ENCODE data around the gene ELANE. TPM values are rescaled to one million over a fixed set of nuclear protein-coding genes. Genes with fewer than 3 reads are reported as not detected.

ELANE gene
- total and polyA plus RNA-seq, 9 of the 15 experiments (the other 6 are each of a cell fraction or from before 2014, with no cell fraction given), result not detected

GRCh38 chr19:843180-843835, 8.8 kb upstream of the ELANE start (continued):
- TF ChIP-seq, protein P1, sequence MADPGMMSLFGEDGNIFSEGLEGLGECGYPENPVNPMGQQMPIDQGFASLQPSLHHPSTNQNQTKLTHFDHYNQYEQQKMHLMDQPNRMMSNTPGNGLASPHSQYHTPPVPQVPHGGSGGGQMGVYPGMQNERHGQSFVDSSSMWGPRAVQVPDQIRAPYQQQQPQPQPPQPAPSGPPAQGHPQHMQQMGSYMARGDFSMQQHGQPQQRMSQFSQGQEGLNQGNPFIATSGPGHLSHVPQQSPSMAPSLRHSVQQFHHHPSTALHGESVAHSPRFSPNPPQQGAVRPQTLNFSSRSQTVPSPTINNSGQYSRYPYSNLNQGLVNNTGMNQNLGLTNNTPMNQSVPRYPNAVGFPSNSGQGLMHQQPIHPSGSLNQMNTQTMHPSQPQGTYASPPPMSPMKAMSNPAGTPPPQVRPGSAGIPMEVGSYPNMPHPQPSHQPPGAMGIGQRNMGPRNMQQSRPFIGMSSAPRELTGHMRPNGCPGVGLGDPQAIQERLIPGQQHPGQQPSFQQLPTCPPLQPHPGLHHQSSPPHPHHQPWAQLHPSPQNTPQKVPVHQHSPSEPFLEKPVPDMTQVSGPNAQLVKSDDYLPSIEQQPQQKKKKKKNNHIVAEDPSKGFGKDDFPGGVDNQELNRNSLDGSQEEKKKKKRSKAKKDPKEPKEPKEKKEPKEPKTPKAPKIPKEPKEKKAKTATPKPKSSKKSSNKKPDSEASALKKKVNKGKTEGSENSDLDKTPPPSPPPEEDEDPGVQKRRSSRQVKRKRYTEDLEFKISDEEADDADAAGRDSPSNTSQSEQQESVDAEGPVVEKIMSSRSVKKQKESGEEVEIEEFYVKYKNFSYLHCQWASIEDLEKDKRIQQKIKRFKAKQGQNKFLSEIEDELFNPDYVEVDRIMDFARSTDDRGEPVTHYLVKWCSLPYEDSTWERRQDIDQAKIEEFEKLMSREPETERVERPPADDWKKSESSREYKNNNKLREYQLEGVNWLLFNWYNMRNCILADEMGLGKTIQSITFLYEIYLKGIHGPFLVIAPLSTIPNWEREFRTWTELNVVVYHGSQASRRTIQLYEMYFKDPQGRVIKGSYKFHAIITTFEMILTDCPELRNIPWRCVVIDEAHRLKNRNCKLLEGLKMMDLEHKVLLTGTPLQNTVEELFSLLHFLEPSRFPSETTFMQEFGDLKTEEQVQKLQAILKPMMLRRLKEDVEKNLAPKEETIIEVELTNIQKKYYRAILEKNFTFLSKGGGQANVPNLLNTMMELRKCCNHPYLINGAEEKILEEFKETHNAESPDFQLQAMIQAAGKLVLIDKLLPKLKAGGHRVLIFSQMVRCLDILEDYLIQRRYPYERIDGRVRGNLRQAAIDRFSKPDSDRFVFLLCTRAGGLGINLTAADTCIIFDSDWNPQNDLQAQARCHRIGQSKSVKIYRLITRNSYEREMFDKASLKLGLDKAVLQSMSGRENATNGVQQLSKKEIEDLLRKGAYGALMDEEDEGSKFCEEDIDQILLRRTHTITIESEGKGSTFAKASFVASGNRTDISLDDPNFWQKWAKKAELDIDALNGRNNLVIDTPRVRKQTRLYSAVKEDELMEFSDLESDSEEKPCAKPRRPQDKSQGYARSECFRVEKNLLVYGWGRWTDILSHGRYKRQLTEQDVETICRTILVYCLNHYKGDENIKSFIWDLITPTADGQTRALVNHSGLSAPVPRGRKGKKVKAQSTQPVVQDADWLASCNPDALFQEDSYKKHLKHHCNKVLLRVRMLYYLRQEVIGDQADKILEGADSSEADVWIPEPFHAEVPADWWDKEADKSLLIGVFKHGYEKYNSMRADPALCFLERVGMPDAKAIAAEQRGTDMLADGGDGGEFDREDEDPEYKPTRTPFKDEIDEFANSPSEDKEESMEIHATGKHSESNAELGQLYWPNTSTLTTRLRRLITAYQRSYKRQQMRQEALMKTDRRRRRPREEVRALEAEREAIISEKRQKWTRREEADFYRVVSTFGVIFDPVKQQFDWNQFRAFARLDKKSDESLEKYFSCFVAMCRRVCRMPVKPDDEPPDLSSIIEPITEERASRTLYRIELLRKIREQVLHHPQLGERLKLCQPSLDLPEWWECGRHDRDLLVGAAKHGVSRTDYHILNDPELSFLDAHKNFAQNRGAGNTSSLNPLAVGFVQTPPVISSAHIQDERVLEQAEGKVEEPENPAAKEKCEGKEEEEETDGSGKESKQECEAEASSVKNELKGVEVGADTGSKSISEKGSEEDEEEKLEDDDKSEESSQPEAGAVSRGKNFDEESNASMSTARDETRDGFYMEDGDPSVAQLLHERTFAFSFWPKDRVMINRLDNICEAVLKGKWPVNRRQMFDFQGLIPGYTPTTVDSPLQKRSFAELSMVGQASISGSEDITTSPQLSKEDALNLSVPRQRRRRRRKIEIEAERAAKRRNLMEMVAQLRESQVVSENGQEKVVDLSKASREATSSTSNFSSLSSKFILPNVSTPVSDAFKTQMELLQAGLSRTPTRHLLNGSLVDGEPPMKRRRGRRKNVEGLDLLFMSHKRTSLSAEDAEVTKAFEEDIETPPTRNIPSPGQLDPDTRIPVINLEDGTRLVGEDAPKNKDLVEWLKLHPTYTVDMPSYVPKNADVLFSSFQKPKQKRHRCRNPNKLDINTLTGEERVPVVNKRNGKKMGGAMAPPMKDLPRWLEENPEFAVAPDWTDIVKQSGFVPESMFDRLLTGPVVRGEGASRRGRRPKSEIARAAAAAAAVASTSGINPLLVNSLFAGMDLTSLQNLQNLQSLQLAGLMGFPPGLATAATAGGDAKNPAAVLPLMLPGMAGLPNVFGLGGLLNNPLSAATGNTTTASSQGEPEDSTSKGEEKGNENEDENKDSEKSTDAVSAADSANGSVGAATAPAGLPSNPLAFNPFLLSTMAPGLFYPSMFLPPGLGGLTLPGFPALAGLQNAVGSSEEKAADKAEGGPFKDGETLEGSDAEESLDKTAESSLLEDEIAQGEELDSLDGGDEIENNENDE (IDR thresholded peaks at IDR 0.05; ENCODE audit: low read depth, low read length), result no peak
- no peak for TF ChIP-seq MED1 (CRISPR knock-in tag; IDR thresholded peaks at IDR 0.05; ENCODE audit: borderline replicate concordance)
- TF ChIP-seq KDM2B (CRISPR knock-in tag; IDR thresholded peaks at IDR 0.05), result no peak; the same call in 1 of the 2 replicates
- no peak for TF ChIP-seq RFX5 (IDR thresholded peaks at IDR 0.05; ENCODE audit: low read depth, low read length)
- no peak for TF ChIP-seq ESRRA (IDR thresholded peaks at IDR 0.05; ENCODE audit: borderline replicate concordance, low read depth)
- no peak; the same call in 1 of the 2 replicates for TF ChIP-seq MTA1 (IDR thresholded peaks at IDR 0.05; ENCODE audit: borderline replicate concordance)
- no peak for TF ChIP-seq PRPF4 (IDR thresholded peaks at IDR 0.05; ENCODE audit: insufficient read depth, low read depth, low read length, poor library complexity, severe bottlenecking)
- no peak for TF ChIP-seq TARDBP (IDR thresholded peaks at IDR 0.05)
- no peak for TF ChIP-seq COPS2 (conservative IDR thresholded peaks at IDR 0.05)
- TF ChIP-seq CREM (IDR thresholded peaks at IDR 0.05; ENCODE audit: low read depth), result no peak
- 0 out of 2 replicates have a peak, but pooled peaks have one; percentile 8 for TF ChIP-seq CTBP1 (IDR thresholded peaks at IDR 0.05; ENCODE audit: borderline replicate concordance)
- no peak for TF ChIP-seq NUFIP1 (IDR thresholded peaks at IDR 0.05; ENCODE audit: partially characterized antibody)
- TF ChIP-seq GATAD2B (IDR thresholded peaks at IDR 0.05; ENCODE audit: borderline replicate concordance), result no peak
- TF ChIP-seq KAT7 (CRISPR knock-in tag; IDR thresholded peaks at IDR 0.05; ENCODE audit: borderline replicate concordance), result no peak
- no peak for TF ChIP-seq TFE3 (CRISPR knock-in tag; IDR thresholded peaks at IDR 0.05)
- no peak for TF ChIP-seq ZBTB17 (CRISPR knock-in tag; IDR thresholded peaks at IDR 0.05)
- TF ChIP-seq GATAD2A (IDR thresholded peaks at IDR 0.05), result no peak
- no peak for TF ChIP-seq ZFP30 (CRISPR knock-in tag; IDR thresholded peaks at IDR 0.05; ENCODE audit: borderline replicate concordance)
